ENCODE results near the gene PIGX.

PIGX gene

DNA sequence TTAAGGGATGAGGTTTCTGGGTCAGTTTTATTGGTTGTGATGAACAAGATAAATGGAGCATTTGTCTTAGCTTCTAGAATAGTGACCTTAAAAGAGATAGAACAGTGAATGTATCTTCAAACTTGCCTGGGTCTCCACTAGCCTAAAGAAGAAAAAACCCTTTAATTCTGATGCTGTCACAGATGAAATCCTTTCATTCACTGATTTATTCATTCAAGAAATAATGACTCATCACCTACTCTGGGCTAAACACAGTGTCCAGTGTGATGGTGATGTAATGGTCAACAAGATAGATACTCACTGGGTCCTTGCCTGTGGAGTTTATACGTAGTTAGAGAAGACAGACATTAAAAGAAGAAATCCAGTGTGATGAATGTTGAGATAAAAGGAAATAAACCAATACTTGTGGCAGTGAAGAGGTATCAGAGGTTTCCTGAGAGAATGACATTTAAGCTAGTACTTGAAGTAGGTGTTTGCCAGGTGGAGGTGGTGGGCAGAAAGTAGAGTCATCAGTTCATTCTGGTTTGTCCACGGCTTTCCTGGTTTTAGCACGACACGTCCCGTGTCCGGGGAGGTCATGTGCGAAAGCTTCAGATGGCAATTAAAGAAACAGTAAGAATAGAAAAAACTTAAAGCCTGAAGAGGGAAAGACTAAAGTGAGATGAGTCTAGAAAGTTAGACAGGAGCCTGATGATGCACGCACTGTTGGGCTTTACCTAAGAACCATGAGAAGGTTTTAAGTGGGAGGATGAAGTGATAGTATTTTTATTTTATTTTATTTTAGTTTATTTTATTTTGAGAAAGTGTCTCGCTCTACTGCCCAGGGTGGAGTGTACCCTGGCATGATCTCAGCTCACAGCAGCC lies 45.9 kb downstream of the PIGX start:
- DNase-seq = no peak

- DNase-seq = no peak
Measured at GRCh38 chr3:196763179-196763578, 51.0 kb downstream of the PIGX start.

DNA sequence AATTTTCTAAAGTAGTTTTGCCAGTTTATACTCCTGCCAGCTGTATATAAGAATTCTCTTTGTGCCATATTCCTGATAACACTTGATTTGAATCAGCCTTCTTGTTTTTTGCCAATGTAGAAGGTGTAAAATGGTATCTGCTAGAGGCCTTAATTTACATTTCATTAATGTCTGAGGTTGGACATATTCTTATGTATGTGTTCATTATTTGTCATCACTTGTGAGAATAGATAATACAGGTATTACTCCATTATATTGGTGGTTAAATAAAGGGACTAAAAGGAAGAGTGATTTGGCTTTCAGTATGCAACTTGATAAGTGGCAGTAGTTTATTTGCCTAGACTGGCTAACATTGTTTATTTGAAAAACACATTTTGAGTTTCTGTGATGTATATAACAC lies 53.3 kb downstream of the PIGX start:
- no peak for DNase-seq

DNA sequence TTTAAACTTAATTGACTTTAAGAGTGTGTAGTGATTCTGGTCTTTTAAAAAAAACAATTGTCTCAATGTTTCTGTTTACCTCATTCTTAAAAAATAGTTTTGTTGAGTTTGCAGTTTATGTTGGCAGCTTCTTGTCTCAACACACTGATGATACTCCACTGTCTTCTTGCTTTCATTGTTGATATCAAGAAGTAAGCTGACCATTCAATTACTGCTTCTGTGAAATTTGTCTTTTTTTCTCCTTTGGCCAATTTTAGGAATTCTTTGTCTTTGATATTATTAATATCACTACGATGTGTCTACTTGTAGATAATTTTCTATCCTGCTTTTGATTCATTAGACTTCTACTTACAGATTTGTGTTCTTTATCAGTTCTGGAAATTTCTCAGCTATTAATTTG lies 58.9 kb downstream of the PIGX start:
- DNase-seq = no peak

GRCh38 chr3:196772102-196772501 lies 59.9 kb downstream of the PIGX start:
- DNase-seq = no peak

DNA sequence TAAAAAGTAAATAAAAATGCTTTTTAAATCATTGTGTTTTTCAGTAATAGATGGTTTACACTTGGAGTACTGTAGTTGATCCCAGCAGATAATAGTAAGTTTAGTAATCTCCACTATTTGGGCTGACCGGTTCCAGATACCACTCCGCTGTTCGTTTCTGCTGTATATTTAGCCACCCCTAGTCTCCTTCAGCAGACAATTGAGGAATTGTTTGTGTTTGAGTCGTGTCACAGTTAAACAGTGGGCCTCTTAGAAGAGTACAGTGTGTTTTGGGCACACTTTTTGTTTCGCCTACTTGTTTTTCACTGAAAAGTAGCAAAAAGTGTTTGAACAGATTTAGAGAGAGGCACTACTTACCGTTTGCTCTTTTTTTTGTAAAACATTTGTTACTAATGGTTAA lies 60.7 kb downstream of the PIGX start:
- no peak for DNase-seq

- DNase-seq = no peak
Measured at GRCh38 chr3:196774191-196774820, 62.1 kb downstream of the PIGX start.

GRCh38 chr3:196774848-196775422 lies 62.8 kb downstream of the PIGX start:
- no peak for DNase-seq

GRCh38 chr3:196775938-196776337 lies 63.8 kb downstream of the PIGX start:
- DNase-seq = no peak

DNA sequence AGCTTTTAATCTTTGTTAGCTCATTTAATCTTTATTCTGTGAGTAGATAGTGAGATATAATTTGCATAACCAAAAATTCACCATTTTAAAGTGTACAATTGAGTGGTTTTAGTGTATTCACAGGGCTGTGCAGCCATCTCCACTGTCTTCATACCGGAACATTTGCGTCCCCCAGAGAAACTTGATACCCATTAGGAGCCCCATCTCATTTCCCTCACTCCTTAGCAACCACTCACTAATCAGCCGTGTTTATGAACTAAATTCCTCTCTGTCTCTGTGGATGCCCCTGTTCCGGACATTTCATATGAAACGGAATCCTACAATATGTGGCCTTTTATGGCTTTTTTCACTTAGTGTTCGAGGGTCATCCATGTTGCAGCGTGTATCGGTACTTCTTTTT lies 65.7 kb downstream of the PIGX start:
- DNase-seq = no peak

- DNase-seq = no peak
Measured at GRCh38 chr3:196778755-196779154, 66.6 kb downstream of the PIGX start.

DNA sequence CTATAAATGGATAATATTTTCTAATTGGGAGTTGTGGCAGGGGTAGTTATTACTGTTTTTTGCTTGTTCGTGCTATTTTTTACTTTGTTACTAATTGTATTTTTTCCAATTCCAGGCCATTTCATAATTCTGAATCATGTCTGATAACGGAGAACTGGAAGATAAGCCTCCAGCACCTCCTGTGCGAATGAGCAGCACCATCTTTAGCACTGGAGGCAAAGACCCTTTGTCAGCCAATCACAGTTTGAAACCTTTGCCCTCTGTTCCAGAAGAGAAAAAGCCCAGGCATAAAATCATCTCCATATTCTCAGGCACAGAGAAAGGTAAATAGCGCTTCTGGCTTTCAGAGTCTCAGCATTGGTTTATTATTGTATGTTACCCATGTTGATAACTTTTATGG lies 70.3 kb downstream of the PIGX start:
- DNase-seq = no peak
